H1 (cell line): ENCODE results near the gene MSI2. TPM values are rescaled to one million over a fixed set of nuclear protein-coding genes. Genes with fewer than 3 reads are reported as not detected.

Source experiments
- ATF2 ChIP-seq: IDR thresholded peaks from 2 replicates; pipeline ENCODE4 v1.6.1; 2012; ENCODE audit warnings: low read length, inconsistent platforms
- ATF3 ChIP-seq: IDR thresholded peaks from 2 replicates; pipeline ENCODE4 v1.6.1; 2011; ENCODE audit warnings: low read depth, mild to moderate bottlenecking, low read length; ENCODE audit not compliant: insufficient read depth
- RAD21 ChIP-seq, 2 experiments: IDR thresholded peaks in 1 of 2; conservative IDR thresholded peaks in 1 of 2; 2 replicates each; pipeline ENCODE4 v1.6.1; 2011; ENCODE audit warnings: low read depth in 2 of 2, low read length in 2 of 2, improper control_type of control experiment in 1 of 2, inconsistent platforms in 1 of 2, mild to moderate bottlenecking in 1 of 2, moderate library complexity in 1 of 2
- SP1 ChIP-seq: IDR thresholded peaks from 2 replicates; pipeline ENCODE4 v1.6.1; 2011; ENCODE audit warnings: low read depth, low read length
- SP4 ChIP-seq: IDR thresholded peaks from 2 replicates; pipeline ENCODE4 v1.6.1; 2012; ENCODE audit warnings: low read length, inconsistent platforms
- TAF7 ChIP-seq: optimal IDR thresholded peaks from 2 replicates; pipeline ENCODE3; 2011; ENCODE audit warnings: low read depth, mild to moderate bottlenecking, inconsistent platforms, low read length, moderate library complexity, borderline replicate concordance
- TEAD4 ChIP-seq: IDR thresholded peaks from 2 replicates; pipeline ENCODE4 v1.6.1; 2012; ENCODE audit warnings: low read depth, low read length, inconsistent platforms, mixed read lengths
- polyA plus RNA-seq, 7 experiments: library from polyadenylated mRNA; depleted of rRNA in 3 of 7; stranded (reverse) in 5 of 7; unstranded in 2 of 7; fragments of >200 nt in 5 of 7; fragments of 200-250 nt in 2 of 7; gene quantifications; 1 replicate in 5 of 7; 2 replicates in 1 of 7; 4 replicates in 1 of 7; pipeline versions ENCODE4 v1.2.1 to v1.2.3, GENCODE V29; 2011 to 2013; ENCODE audit warnings: missing spikeins in 2 of 7, mixed read lengths in 2 of 7
- total RNA-seq: library from RNA; stranded (reverse); fragmentation: NEBNext Ultra II Directional; extraction: Animal tissue kit (Norgen Biotek cat#: 25700); gene quantifications from 2 replicates; pipeline ENCODE4 v1.2.1, GENCODE V29; 2021

MSI2 gene
- total and polyA plus RNA-seq, 2 of the 8 experiments (the other 6 are each of a cell fraction or from before 2014, with no cell fraction given): 36.7 to 80.6 TPM

- TF ChIP-seq ATF3 (peak; percentile 62), TEAD4 (peak; percentile 92), ATF2 (peak; percentile 81; the same call in 1 of the 2 replicates), TAF7 (no peak), SP4 (peak; percentile 79; the same call in 1 of the 2 replicates), RAD21 (IDR thresholded peaks at IDR 0.05 in 1 of 2, conservative IDR thresholded peaks at IDR 0.05 in 1 of 2; ENCODE audit: low read depth in 2 of 2, low read length in 2 of 2) (peak; percentile 95 to 98), SP1 (peak; percentile 41; the same call in 1 of the 2 replicates)
Measured at GRCh38 chr17:57243171-57243622, 13.1 kb upstream of the MSI2 start (continued).
